Prostate gland (tissue), 2 donors: ENCODE results near the gene RIPOR2. TPM values are rescaled to one million over a fixed set of nuclear protein-coding genes. Genes with fewer than 3 reads are reported as not detected.
A peak's percentile ranks its signal among the peaks of the same experiment; 100 is the strongest.

ENCODE experiments used
- DNase-seq: peaks from one replicate; pipeline ENCODE4 v3.0.0-alpha.2; 2019; ENCODE audit warnings: low spot score
- H3K27ac ChIP-seq, 2 donors: fragments of 200-600 bp; sonication (generic); 2 replicates each; pipeline ENCODE4 v1.5.1; 2017 to 2019
- H3K27me3 ChIP-seq: fragments of 200-600 bp; sonication (generic); replicated peaks from 2 replicates; pipeline ENCODE4 v1.5.1; 2019; ENCODE audit not compliant: insufficient read depth
- H3K36me3 ChIP-seq, 2 donors: fragments of 200-600 bp; sonication (generic); 1 replicate in 1 of 2; 2 replicates in 1 of 2; pipeline versions ENCODE4 v1.5.1 to v1.8.1; 2017 to 2019
- H3K4me1 ChIP-seq: fragments of 200-600 bp; sonication (generic); replicated peaks from 2 replicates; pipeline ENCODE4 v1.5.1; 2019
- H3K4me3 ChIP-seq, 2 donors: fragments of 200-600 bp; sonication (generic); 2 replicates each; pipeline ENCODE4 v1.5.1; 2017 to 2019
- H3K9me3 ChIP-seq: fragments of 200-600 bp; sonication (generic); 2 replicates; pipeline ENCODE4 v1.5.1; 2017
- POLR2A ChIP-seq: fragments of 450-650 bp; IDR thresholded peaks from one replicate; pipeline ENCODE4 v1.6.1; 2016; ENCODE audit warnings: antibody characterized with exemption, mild to moderate bottlenecking
- POLR2AphosphoS5 ChIP-seq: sonication (generic); formaldehyde crosslinking; IDR thresholded peaks from one replicate; pipeline ENCODE4 v1.6.1; 2017; ENCODE audit warnings: antibody characterized with exemption
- WGBS: methylation state at CpG from one replicate; pipeline ENCODE4 v1.1.5; 2018; 5-methylcytosine and 5-hydroxymethylcytosine counted together
- intact Hi-C: fragments of 100-400 bp; cut with DNase I; formaldehyde crosslinking; loops from one replicate; pipeline ENCODE4 v1.14.2; 2022
- total RNA-seq, 2 donors: library from RNA; depleted of rRNA; stranded (reverse); fragments of >200 nt; gene quantifications; one replicate each; pipeline ENCODE4 v1.1.0, GENCODE V29; 2016
- TF ChIP-seq, protein P1 (sequence below), 4 experiments: fragments of 200-600 bp in 2 of 4; fragments of 450-650 bp in 2 of 4; sonication (generic) in 2 of 4; IDR thresholded peaks; 1 replicate in 3 of 4; 2 replicates in 1 of 4; pipeline ENCODE4 v1.5.1; 2016 to 2019; ENCODE audit warnings: antibody characterized with exemption in 4 of 4, mild to moderate bottlenecking in 2 of 4, moderate library complexity in 2 of 4

RIPOR2 gene
- total RNA-seq, 2 donors from 2014 or later, result 16.1 to 23.7 TPM

DNA sequence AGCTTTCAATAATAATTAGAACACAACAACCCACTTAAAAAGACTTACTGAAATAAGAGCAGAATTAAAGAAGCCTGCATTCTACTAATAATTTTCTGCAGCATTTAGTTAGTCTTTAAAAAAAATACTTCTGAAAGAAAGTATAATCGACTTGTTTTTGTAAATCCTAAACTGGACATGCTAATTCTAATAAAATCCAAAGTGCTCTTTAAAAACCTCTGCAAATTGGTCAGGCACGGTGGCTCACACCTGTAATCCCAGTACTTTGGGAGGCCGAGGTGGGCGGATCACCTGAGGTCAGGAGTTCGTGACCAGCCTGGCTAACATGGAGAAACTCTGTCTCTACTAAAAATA lies 79.5 kb downstream of the RIPOR2 start:
- H3K27me3 ChIP-seq, result no peaks in the 10 kb centered on the region
- H3K9me3 ChIP-seq, result no peaks in the 10 kb centered on the region
- no peaks in the 10 kb centered on the region for H3K36me3 ChIP-seq
- 58% methylated on average over 5 of the region's 5 CpGs for WGBS
- H3K4me3 ChIP-seq, result no peak overlapping the region
- TF ChIP-seq POLR2AphosphoS5, result no peak
- TF ChIP-seq, protein P1, sequence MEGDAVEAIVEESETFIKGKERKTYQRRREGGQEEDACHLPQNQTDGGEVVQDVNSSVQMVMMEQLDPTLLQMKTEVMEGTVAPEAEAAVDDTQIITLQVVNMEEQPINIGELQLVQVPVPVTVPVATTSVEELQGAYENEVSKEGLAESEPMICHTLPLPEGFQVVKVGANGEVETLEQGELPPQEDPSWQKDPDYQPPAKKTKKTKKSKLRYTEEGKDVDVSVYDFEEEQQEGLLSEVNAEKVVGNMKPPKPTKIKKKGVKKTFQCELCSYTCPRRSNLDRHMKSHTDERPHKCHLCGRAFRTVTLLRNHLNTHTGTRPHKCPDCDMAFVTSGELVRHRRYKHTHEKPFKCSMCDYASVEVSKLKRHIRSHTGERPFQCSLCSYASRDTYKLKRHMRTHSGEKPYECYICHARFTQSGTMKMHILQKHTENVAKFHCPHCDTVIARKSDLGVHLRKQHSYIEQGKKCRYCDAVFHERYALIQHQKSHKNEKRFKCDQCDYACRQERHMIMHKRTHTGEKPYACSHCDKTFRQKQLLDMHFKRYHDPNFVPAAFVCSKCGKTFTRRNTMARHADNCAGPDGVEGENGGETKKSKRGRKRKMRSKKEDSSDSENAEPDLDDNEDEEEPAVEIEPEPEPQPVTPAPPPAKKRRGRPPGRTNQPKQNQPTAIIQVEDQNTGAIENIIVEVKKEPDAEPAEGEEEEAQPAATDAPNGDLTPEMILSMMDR (IDR thresholded peaks at IDR 0.05), result no peak
- no peak for TF ChIP-seq POLR2A
- no peak for DNase-seq
- H3K4me1 ChIP-seq, result peaks cover 6% of the 10 kb centered on the region
- intact Hi-C loops, result loop anchor here (2.0 to 5.0 kb wide), 2 partner anchors 135 to 216 kb away; no protein-coding TSS in a partner anchor
- no peak overlapping the region for H3K27ac ChIP-seq

DNA sequence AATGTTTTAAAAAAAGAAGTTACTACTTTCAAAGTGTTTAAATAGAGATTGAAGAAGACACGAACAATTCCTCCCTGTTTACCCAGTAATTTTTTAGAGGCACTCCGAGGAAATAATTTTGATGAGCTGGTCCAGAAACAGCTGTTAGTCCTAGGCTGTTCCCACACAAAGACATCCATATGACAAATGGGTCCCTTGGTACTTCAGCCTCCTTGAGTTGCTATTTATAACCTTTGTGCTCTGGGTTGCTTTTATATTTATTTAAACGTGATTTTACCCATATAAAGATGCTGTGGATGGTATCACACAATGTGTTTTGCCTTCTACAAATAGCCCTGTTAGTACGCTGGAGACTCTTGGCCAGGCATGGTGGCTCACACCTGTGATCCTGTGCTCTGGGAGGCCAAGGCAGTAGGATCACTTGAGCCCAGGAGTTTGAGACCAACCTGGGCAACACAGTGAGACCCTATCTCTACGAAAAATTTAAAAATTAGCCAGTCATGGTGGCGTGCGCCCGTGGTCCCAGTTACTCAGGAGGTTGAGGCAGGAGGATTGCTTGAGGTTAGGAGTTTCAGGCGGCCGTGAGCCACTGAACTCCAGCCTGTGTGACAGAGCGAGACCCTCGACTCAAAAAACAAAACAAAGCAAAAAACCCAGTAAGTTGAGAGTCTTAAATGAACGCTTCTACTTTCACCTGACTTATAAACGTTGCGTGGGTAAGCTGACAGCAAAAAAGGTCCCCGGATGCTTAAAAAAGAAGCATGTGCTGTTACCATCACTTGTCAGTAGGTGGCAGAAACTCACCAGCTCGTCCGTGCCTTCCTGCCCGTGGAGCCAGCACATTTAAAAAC lies 80.1 kb downstream of the RIPOR2 start:
- H3K27me3 ChIP-seq, result no peaks in the 10 kb centered on the region
- peak; percentile 62 for DNase-seq
- 39% methylated on average over 19 of the region's 19 CpGs for WGBS
- H3K9me3 ChIP-seq, result no peaks in the 10 kb centered on the region
- TF ChIP-seq, protein P1 (IDR thresholded peaks at IDR 0.05), result peak; percentile 82 to 90 (median 85)
- TF ChIP-seq POLR2A (no peak), POLR2AphosphoS5 (peak; percentile 17)
- intact Hi-C loops, result loop anchor here (2.0 to 5.0 kb wide), 2 partner anchors 135 to 217 kb away; no protein-coding TSS in a partner anchor
- peaks cover 6% of the 10 kb centered on the region for H3K4me1 ChIP-seq
- H3K4me3 ChIP-seq, result no peak overlapping the region
- no peaks in the 10 kb centered on the region for H3K36me3 ChIP-seq
- no peak overlapping the region for H3K27ac ChIP-seq

DNA sequence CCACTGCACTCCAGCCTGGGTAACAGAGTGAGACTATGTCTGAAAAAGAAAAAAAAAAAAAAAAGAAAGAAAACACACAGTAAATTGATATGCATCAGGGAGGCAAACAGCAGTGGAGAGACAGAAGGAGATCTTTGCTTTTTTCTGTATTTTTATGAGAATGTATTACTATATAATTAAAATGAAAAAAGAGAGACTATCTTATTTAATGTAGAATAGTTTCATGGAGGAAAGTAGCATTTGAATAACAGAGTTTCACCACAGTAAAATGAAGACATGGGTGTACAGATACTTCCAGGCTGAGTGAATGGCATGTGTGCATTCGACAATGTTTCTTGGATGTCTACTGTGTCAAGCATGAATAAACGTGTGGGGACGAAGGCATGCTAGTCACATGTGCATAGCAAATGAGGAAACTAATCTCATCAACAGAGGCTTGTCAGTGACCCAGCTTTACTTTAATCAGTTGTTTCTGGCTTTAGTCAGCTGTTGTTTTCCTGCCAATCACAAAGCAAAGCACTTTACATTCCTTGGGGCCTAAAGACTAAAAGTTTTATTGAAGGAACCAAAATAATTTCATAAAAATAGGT lies 81.6 kb downstream of the RIPOR2 start:
- TF ChIP-seq, protein P1 (IDR thresholded peaks at IDR 0.05), result no peak
- no peak for TF ChIP-seq POLR2AphosphoS5
- TF ChIP-seq POLR2A, result no peak

DNA sequence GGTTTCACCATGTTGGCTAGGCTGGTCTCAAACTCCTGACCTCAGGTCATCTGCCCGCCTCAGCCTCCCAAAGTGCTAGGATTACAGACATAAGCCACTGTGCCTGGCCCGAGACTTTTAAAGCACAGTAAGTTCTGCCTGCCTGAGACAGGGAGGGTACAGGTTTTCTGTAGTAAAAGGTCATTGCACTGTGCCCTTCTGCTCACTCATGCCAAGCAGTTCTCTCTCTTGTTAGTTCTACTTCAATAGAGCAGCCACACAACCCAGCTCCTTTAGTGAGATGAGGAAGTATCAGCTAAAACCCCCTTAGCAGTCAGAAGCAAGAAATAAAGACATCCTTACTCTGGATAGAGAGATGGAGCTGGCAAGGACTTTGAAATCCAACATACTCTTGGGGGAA lies 84.7 kb downstream of the RIPOR2 start:
- no peaks in the 10 kb centered on the region for H3K9me3 ChIP-seq
- H3K4me1 ChIP-seq, result peaks cover 6% of the 10 kb centered on the region
- no peak overlapping the region for H3K4me3 ChIP-seq
- H3K27ac ChIP-seq, result no peak overlapping the region
- H3K27me3 ChIP-seq, result no peaks in the 10 kb centered on the region
- no peaks in the 10 kb centered on the region for H3K36me3 ChIP-seq
- intact Hi-C loops, result no loop called here
- TF ChIP-seq POLR2AphosphoS5, result no peak
- TF ChIP-seq, protein P1 (IDR thresholded peaks at IDR 0.05), result no peak
- no peak for TF ChIP-seq POLR2A
- no peak for DNase-seq
- WGBS, result 95% methylated on average over 2 of the region's 2 CpGs

More for the DNA sequence above, 81.6 kb downstream of the RIPOR2 start:
- Histone ChIP-seq H3K27ac (no peak overlapping the region), H3K4me3 (no peak overlapping the region), H3K4me1 (peaks cover 6% of the 10 kb centered on the region), H3K36me3 (no peaks in the 10 kb centered on the region), H3K27me3 (no peaks in the 10 kb centered on the region), H3K9me3 (no peaks in the 10 kb centered on the region)
- intact Hi-C loops, result no loop called here
- DNase-seq, result no peak
- 46% methylated on average over 3 of the region's 3 CpGs for WGBS
